GM23338 (cell line): ENCODE results near the gene SBF1. TPM values are rescaled to one million over a fixed set of nuclear protein-coding genes. Genes with fewer than 3 reads are reported as not detected.

Experiments
- ATAC-seq: fragments of 200-7000 bp; cut with Tn5 transposase; 3 replicates; pipeline ENCODE4 v1.9.1; 2020
- DNase-seq: peaks from one replicate; pipeline ENCODE4 v3.0.0-alpha.2; 2015; ENCODE audit warnings: low spot score
- H2AFZ ChIP-seq: fragments of 200-600 bp; sonication (generic); 2 replicates; pipeline ENCODE4 v1.8.0; 2016; ENCODE audit warnings: antibody characterized with exemption, mild to moderate bottlenecking, moderate library complexity
- H3F3A ChIP-seq: fragments of 200-600 bp; sonication (generic); replicated peaks from 2 replicates; pipeline ENCODE4 v1.8.0; 2017; ENCODE audit warnings: antibody characterized with exemption, mixed run types, low read depth
- H3K27ac ChIP-seq: fragments of 200-600 bp; sonication (generic); 2 replicates; pipeline ENCODE4 v1.6.1; 2016; ENCODE audit warnings: low read depth
- H3K27me3 ChIP-seq: fragments of 200-600 bp; sonication (generic); 2 replicates; pipeline ENCODE4 v1.8.0; 2016; ENCODE audit warnings: mild to moderate bottlenecking, mixed run types, moderate library complexity; ENCODE audit not compliant: insufficient read depth
- H3K36me3 ChIP-seq: fragments of 200-600 bp; sonication (generic); 2 replicates; pipeline ENCODE4 v1.8.0; 2016; ENCODE audit warnings: mild to moderate bottlenecking; ENCODE audit not compliant: insufficient read depth
- H3K4me1 ChIP-seq: fragments of 200-600 bp; sonication (generic); 2 replicates; pipeline ENCODE4 v1.8.0; 2016; ENCODE audit warnings: mild to moderate bottlenecking, moderate library complexity; ENCODE audit not compliant: insufficient read depth
- H3K4me2 ChIP-seq: fragments of 200-600 bp; sonication (generic); 2 replicates; pipeline ENCODE4 v1.7.1; 2017; ENCODE audit warnings: mixed run types
- H3K4me3 ChIP-seq: fragments of 200-600 bp; sonication (generic); 2 replicates; pipeline ENCODE4 v1.6.1; 2016; ENCODE audit warnings: mixed run types
- H3K79me2 ChIP-seq: fragments of 200-600 bp; sonication (generic); replicated peaks from 2 replicates; pipeline ENCODE4 v1.8.0; 2017; ENCODE audit warnings: mild to moderate bottlenecking; ENCODE audit not compliant: insufficient read depth
- H3K9me2 ChIP-seq: fragments of 200-600 bp; sonication (generic); 2 replicates; pipeline ENCODE4 v1.8.0; 2017; ENCODE audit not compliant: insufficient read depth
- H4K20me1 ChIP-seq: fragments of 200-600 bp; sonication (generic); replicated peaks from 2 replicates; pipeline ENCODE4 v1.8.0; 2017; ENCODE audit warnings: mild to moderate bottlenecking; ENCODE audit not compliant: insufficient read depth
- H3K27ac Mint-ChIP-seq: 2 replicates; pipeline ENCODE4 v1.8.0; 2020; ENCODE audit warnings: inconsistent platforms, mild to moderate bottlenecking, moderate library complexity, mixed read lengths
- H3K27me3 Mint-ChIP-seq: 3 replicates; pipeline ENCODE4 v1.8.0; 2022; ENCODE audit warnings: low read depth, mild to moderate bottlenecking, moderate library complexity, mixed read lengths, inconsistent platforms; ENCODE audit not compliant: insufficient read depth, poor library complexity
- H3K36me3 Mint-ChIP-seq: 3 replicates; pipeline ENCODE4 v1.8.0; 2021; ENCODE audit warnings: low read depth, mild to moderate bottlenecking, inconsistent platforms, moderate library complexity, mixed read lengths
- H3K4me1 Mint-ChIP-seq: 3 replicates; pipeline ENCODE4 v1.8.0; 2020; ENCODE audit warnings: mild to moderate bottlenecking, inconsistent platforms, mixed read lengths
- H3K4me3 Mint-ChIP-seq: 3 replicates; pipeline ENCODE4 v1.8.0; 2021; ENCODE audit warnings: moderate library complexity, mild to moderate bottlenecking, inconsistent platforms, mixed read lengths
- H3K9me3 Mint-ChIP-seq: 3 replicates; pipeline ENCODE4 v1.8.0; 2020; ENCODE audit warnings: moderate library complexity, mild to moderate bottlenecking, inconsistent platforms, mixed read lengths
- EZH2 ChIP-seq: fragments of 200-600 bp; sonication (generic); IDR thresholded peaks from one replicate; pipeline ENCODE4 v1.8.0; 2017; ENCODE audit warnings: antibody characterized with exemption, mild to moderate bottlenecking, low read depth; ENCODE audit not compliant: unreplicated experiment
- EZH2phosphoT487 ChIP-seq: fragments of 200-600 bp; sonication (generic); IDR thresholded peaks from one replicate; pipeline ENCODE4 v1.8.1; 2018; ENCODE audit warnings: antibody characterized with exemption; ENCODE audit not compliant: unreplicated experiment
- NANOG ChIP-seq: IDR thresholded peaks from 2 replicates; pipeline ENCODE4 v1.6.1; 2016; ENCODE audit warnings: antibody characterized with exemption, borderline replicate concordance
- POLR2AphosphoS5 ChIP-seq: IDR thresholded peaks from 2 replicates; pipeline ENCODE4 v1.6.1; 2016; ENCODE audit warnings: antibody characterized with exemption, low read depth
- REST ChIP-seq: IDR thresholded peaks from one replicate; pipeline ENCODE4 v1.6.1; 2018; ENCODE audit warnings: antibody characterized with exemption; ENCODE audit not compliant: unreplicated experiment
- ZNF462 ChIP-seq: fragments of 250-450 bp; sonication (Bioruptor Pico); IDR thresholded peaks from 2 replicates; pipeline ENCODE4 v1.5.0; 2020; ENCODE audit warnings: mild to moderate bottlenecking, moderate library complexity
- polyA plus RNA-seq: library from polyadenylated mRNA; unstranded; fragments of >200 nt; fragmentation: Nextera tagmentation; extraction: Ambion mirVana; gene quantifications from 2 replicates; pipeline ENCODE4 v1.2.1, GENCODE V29; 2016
- total RNA-seq: library from RNA; depleted of rRNA; stranded (reverse); fragments of >200 nt; shearing (Covaris generic); gene quantifications from 2 replicates; pipeline ENCODE4 v1.2.3, GENCODE V29; 2014

The SBF1 gene
- total and polyA plus RNA-seq, 2 experiments from 2014 or later = 26.5 to 85.4 TPM

- DNase-seq (no peak), ATAC-seq (no peak)
- Histone ChIP-seq H3K27ac (no peak overlapping the region), H3K4me3 (no peak overlapping the region), H3K9me2 (no peaks in the 10 kb centered on the region), H3K27me3 (no peaks in the 10 kb centered on the region), H3F3A (peaks cover 7% of the 10 kb centered on the region; the same call in 1 of the 2 replicates), H3K36me3 (no peaks in the 10 kb centered on the region), H4K20me1 (peaks cover 12% of the 10 kb centered on the region; the same call in 1 of the 2 replicates), H3K4me2 (no peak overlapping the region), H2AFZ (no peak overlapping the region), H3K79me2 (no peaks in the 10 kb centered on the region), H3K4me1 (no peaks in the 10 kb centered on the region; the same call in 1 of the 2 replicates)
- peaks cover 31% of the 10 kb centered on the region for H3K27me3 Mint-ChIP-seq
- no peaks in the 10 kb centered on the region for H3K9me3 Mint-ChIP-seq
- H3K4me1 Mint-ChIP-seq = peaks cover 17% of the 10 kb centered on the region
- H3K4me3 Mint-ChIP-seq = no peak overlapping the region
- H3K27ac Mint-ChIP-seq = no peak overlapping the region
- TF ChIP-seq POLR2AphosphoS5 (0 out of 2 replicates have a peak, but pooled peaks have one; percentile 11), NANOG (no peak), EZH2 (no peak), EZH2phosphoT487 (no peak), ZNF462 (CRISPR knock-in tag) (no peak), REST (no peak)
- peaks cover 25% of the 10 kb centered on the region for H3K36me3 Mint-ChIP-seq
These were observed 28.7 kb downstream of the SBF1 start for GRCh38 chr22:50445880-50446707.
